HL-60 (cell line): ENCODE measurements around the gene SEL1L.
"Not testable (repeated sequence)": the region's sequence is repeated elsewhere in the genome, so short reads cannot be mapped to it uniquely, and the experiment has no call there.

Experiments
- GABPA ChIP-seq: IDR thresholded peaks from 2 replicates; pipeline ENCODE4 v1.6.1; 2012; ENCODE audit warnings: low read depth
- POLR2AphosphoS5 ChIP-seq: IDR thresholded peaks from 2 replicates; pipeline ENCODE4 v1.6.1; 2012; ENCODE audit warnings: low read depth
- SPI1 ChIP-seq: IDR thresholded peaks from 2 replicates; pipeline ENCODE4 v1.6.1; 2012; ENCODE audit warnings: low read depth, mild to moderate bottlenecking, borderline replicate concordance
- TF ChIP-seq, protein P1 (sequence below): IDR thresholded peaks from one replicate; pipeline ENCODE4 v1.5.1; 2011; ENCODE audit warnings: low read length, control low read depth, inconsistent platforms; ENCODE audit not compliant: insufficient read depth
- TF ChIP-seq, protein P2 (sequence below): IDR thresholded peaks from 2 replicates; pipeline ENCODE4 v1.6.1; 2012; ENCODE audit warnings: low read depth; ENCODE audit not compliant: insufficient replicate concordance

- TF ChIP-seq, protein P1, sequence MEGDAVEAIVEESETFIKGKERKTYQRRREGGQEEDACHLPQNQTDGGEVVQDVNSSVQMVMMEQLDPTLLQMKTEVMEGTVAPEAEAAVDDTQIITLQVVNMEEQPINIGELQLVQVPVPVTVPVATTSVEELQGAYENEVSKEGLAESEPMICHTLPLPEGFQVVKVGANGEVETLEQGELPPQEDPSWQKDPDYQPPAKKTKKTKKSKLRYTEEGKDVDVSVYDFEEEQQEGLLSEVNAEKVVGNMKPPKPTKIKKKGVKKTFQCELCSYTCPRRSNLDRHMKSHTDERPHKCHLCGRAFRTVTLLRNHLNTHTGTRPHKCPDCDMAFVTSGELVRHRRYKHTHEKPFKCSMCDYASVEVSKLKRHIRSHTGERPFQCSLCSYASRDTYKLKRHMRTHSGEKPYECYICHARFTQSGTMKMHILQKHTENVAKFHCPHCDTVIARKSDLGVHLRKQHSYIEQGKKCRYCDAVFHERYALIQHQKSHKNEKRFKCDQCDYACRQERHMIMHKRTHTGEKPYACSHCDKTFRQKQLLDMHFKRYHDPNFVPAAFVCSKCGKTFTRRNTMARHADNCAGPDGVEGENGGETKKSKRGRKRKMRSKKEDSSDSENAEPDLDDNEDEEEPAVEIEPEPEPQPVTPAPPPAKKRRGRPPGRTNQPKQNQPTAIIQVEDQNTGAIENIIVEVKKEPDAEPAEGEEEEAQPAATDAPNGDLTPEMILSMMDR = not testable (repeated sequence)
- TF ChIP-seq POLR2AphosphoS5, SPI1, GABPA: not testable (repeated sequence)
- TF ChIP-seq, protein P2, sequence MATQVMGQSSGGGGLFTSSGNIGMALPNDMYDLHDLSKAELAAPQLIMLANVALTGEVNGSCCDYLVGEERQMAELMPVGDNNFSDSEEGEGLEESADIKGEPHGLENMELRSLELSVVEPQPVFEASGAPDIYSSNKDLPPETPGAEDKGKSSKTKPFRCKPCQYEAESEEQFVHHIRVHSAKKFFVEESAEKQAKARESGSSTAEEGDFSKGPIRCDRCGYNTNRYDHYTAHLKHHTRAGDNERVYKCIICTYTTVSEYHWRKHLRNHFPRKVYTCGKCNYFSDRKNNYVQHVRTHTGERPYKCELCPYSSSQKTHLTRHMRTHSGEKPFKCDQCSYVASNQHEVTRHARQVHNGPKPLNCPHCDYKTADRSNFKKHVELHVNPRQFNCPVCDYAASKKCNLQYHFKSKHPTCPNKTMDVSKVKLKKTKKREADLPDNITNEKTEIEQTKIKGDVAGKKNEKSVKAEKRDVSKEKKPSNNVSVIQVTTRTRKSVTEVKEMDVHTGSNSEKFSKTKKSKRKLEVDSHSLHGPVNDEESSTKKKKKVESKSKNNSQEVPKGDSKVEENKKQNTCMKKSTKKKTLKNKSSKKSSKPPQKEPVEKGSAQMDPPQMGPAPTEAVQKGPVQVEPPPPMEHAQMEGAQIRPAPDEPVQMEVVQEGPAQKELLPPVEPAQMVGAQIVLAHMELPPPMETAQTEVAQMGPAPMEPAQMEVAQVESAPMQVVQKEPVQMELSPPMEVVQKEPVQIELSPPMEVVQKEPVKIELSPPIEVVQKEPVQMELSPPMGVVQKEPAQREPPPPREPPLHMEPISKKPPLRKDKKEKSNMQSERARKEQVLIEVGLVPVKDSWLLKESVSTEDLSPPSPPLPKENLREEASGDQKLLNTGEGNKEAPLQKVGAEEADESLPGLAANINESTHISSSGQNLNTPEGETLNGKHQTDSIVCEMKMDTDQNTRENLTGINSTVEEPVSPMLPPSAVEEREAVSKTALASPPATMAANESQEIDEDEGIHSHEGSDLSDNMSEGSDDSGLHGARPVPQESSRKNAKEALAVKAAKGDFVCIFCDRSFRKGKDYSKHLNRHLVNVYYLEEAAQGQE = not testable (repeated sequence)
These were observed 68.7 kb downstream of the SEL1L start for GRCh38 chr14:81465003-81465392.
